H1 (cell line): ENCODE measurements around the gene NINJ2. TPM values are rescaled to one million over a fixed set of nuclear protein-coding genes. Genes with fewer than 3 reads are reported as not detected.

Experiments used
- CTCF ChIA-PET: fragments of 300-600 bp; sonication (Branson Sonifier 250); formaldehyde crosslinking; loops from one replicate; lab custom pipeline; 2021; ENCODE audit not compliant: partially characterized antibody; lab: Charles Lee
- POLR2A ChIA-PET: fragments of 300-600 bp; sonication (Branson Sonifier 250); formaldehyde crosslinking; loops from one replicate; lab custom pipeline; 2021; ENCODE audit warnings: inconsistent platforms; ENCODE audit not compliant: partially characterized antibody; lab: Charles Lee
- DNase-seq, 2 experiments: peaks; one replicate each; pipeline versions ENCODE4 v3.0.0 to v3.0.0-alpha.2; 2010 to 2022; ENCODE audit warnings: low spot score in 2 of 2, low read depth in 1 of 2, mixed read lengths in 1 of 2
- FAIRE-seq: peaks from 2 replicates; lab custom pipeline; 2011; peaks lifted over from hg19 to GRCh38; lab: Jason Lieb, UNC
- H2AFZ ChIP-seq: 2 replicates; pipeline ENCODE4 v1.8.1; 2012; ENCODE audit warnings: low read length, inconsistent platforms
- H2AK5ac ChIP-seq: 2 replicates; pipeline ENCODE4 v1.6.1; 2013; ENCODE audit warnings: low read depth, low read length
- H2BK120ac ChIP-seq: replicated peaks from 2 replicates; pipeline ENCODE3; 2013; ENCODE audit warnings: low read depth, low read length, inconsistent platforms
- H2BK12ac ChIP-seq: 2 replicates; pipeline ENCODE4 v1.6.1; 2013; ENCODE audit warnings: low read depth, low read length
- H2BK15ac ChIP-seq: 2 replicates; pipeline ENCODE4 v1.6.1; 2013; ENCODE audit warnings: low read length
- H2BK20ac ChIP-seq: 2 replicates; pipeline ENCODE4 v1.6.1; 2013; ENCODE audit warnings: low read length
- H2BK5ac ChIP-seq: 2 replicates; pipeline ENCODE4 v1.6.1; 2013; ENCODE audit warnings: low read depth, low read length
- H3K14ac ChIP-seq: 2 replicates; pipeline ENCODE4 v1.6.1; 2013; ENCODE audit warnings: inconsistent platforms; ENCODE audit not compliant: insufficient read length
- H3K18ac ChIP-seq: 2 replicates; pipeline ENCODE4 v1.6.1; 2013; ENCODE audit warnings: low read length; ENCODE audit errors: extremely low read depth
- H3K23ac ChIP-seq: 2 replicates; pipeline ENCODE4 v1.6.1; 2013; ENCODE audit warnings: inconsistent platforms; ENCODE audit not compliant: insufficient read length
- H3K23me2 ChIP-seq: 2 replicates; pipeline ENCODE4 v1.6.1; 2013; ENCODE audit warnings: low read depth, low read length
- H3K27ac ChIP-seq: 2 replicates; pipeline ENCODE4 v1.6.1; 2011; ENCODE audit warnings: low read depth, low read length, inconsistent platforms
- H3K27me3 ChIP-seq, 4 experiments: replicated peaks in 1 of 4; 1 replicate in 1 of 4; 2 replicates in 3 of 4; pipeline versions ENCODE4 v1.6.1 to v1.8.1; 2011 to 2013; ENCODE audit warnings: low read length in 3 of 4, mild to moderate bottlenecking in 3 of 4, inconsistent platforms in 2 of 4, mixed read lengths in 2 of 4, moderate library complexity in 1 of 4; ENCODE audit not compliant: control insufficient read depth in 3 of 4, insufficient read depth in 3 of 4; ENCODE audit errors: extremely low read depth in 1 of 4
- H3K36me3 ChIP-seq, 4 experiments: 2 replicates each; pipeline versions ENCODE4 v1.6.1 to v1.8.1; 2011 to 2013; ENCODE audit warnings: mild to moderate bottlenecking in 4 of 4, low read length in 3 of 4, moderate library complexity in 2 of 4, control low read depth in 1 of 4, inconsistent platforms in 1 of 4; ENCODE audit not compliant: insufficient read depth in 4 of 4, control insufficient read depth in 2 of 4
- H3K4ac ChIP-seq: replicated peaks from 2 replicates; pipeline ENCODE3; 2013; ENCODE audit warnings: low read length, low read depth, mixed read lengths, inconsistent platforms; ENCODE audit not compliant: insufficient read length
- H3K4me1 ChIP-seq, 4 experiments: replicated peaks in 1 of 4; 1 replicate in 1 of 4; 2 replicates in 3 of 4; pipeline versions ENCODE4 v1.6.1 to v1.8.1; 2011 to 2013; ENCODE audit warnings: low read length in 3 of 4, inconsistent platforms in 2 of 4, mixed read lengths in 1 of 4; ENCODE audit not compliant: insufficient read depth in 4 of 4, control insufficient read depth in 3 of 4
- H3K4me2 ChIP-seq, 2 experiments: 2 replicates each; pipeline versions ENCODE4 v1.6.1 to v1.8.1; 2011 to 2013; ENCODE audit warnings: low read depth in 2 of 2, low read length in 2 of 2, control low read depth in 1 of 2, inconsistent platforms in 1 of 2, mild to moderate bottlenecking in 1 of 2; ENCODE audit not compliant: insufficient read depth in 1 of 2
- H3K4me3 ChIP-seq, 4 experiments: fragments of 200-600, 300-600 bp in 1 of 4; sonication (generic), shearing (Covaris generic), sonication (Bioruptor Twin) in 1 of 4; 2 replicates each; pipeline versions ENCODE4 v1.5.1 to v1.8.1; 2011 to 2016; ENCODE audit warnings: low read length in 4 of 4, low read depth in 3 of 4, control low read depth in 2 of 4, inconsistent platforms in 2 of 4, mild to moderate bottlenecking in 2 of 4, mixed read lengths in 1 of 4, moderate library complexity in 1 of 4; ENCODE audit not compliant: insufficient read depth in 2 of 4; ENCODE audit errors: extremely low read depth in 1 of 4
- H3K56ac ChIP-seq: replicated peaks from 2 replicates; pipeline ENCODE3; 2013; ENCODE audit warnings: low read depth, mild to moderate bottlenecking, mixed read lengths, low read length, inconsistent platforms; ENCODE audit not compliant: insufficient read length
- H3K79me1 ChIP-seq: 2 replicates; pipeline ENCODE4 v1.6.1; 2013; ENCODE audit warnings: low read depth, low read length, control low read depth
- H3K79me2 ChIP-seq, 2 experiments: 2 replicates each; pipeline versions ENCODE4 v1.6.1 to v1.8.1; 2012 to 2013; ENCODE audit warnings: low read length in 2 of 2, mild to moderate bottlenecking in 2 of 2, inconsistent platforms in 1 of 2; ENCODE audit not compliant: insufficient read depth in 2 of 2, control insufficient read depth in 1 of 2
- H3K9ac ChIP-seq, 4 experiments: replicated peaks in 1 of 4; 1 replicate in 1 of 4; 2 replicates in 3 of 4; pipeline versions ENCODE4 v1.6.1 to v1.8.1; 2011 to 2013; ENCODE audit warnings: low read depth in 3 of 4, low read length in 3 of 4, control low read depth in 2 of 4, mild to moderate bottlenecking in 2 of 4, moderate library complexity in 2 of 4, inconsistent platforms in 1 of 4; ENCODE audit errors: extremely low read depth in 1 of 4
- H3K9me3 ChIP-seq, 2 experiments: 2 replicates each; pipeline versions ENCODE4 v1.6.1 to v1.8.1; 2012 to 2013; ENCODE audit warnings: mild to moderate bottlenecking in 2 of 2, moderate library complexity in 2 of 2, control low read depth in 1 of 2, inconsistent platforms in 1 of 2, low read depth in 1 of 2, low read length in 1 of 2, mixed read lengths in 1 of 2; ENCODE audit not compliant: insufficient read depth in 2 of 2
- H4K20me1 ChIP-seq, 2 experiments: replicated peaks in 1 of 2; 2 replicates each; pipeline versions ENCODE3 to v1.8.1; 2011 to 2013; ENCODE audit warnings: inconsistent platforms in 2 of 2, low read length in 2 of 2, mild to moderate bottlenecking in 1 of 2; ENCODE audit not compliant: insufficient read depth in 2 of 2, control insufficient read depth in 1 of 2
- H4K5ac ChIP-seq: 2 replicates; pipeline ENCODE4 v1.6.1; 2013; ENCODE audit warnings: low read length, low read depth, mixed read lengths, inconsistent platforms; ENCODE audit not compliant: insufficient read length
- H4K8ac ChIP-seq: 2 replicates; pipeline ENCODE4 v1.8.0; 2013; ENCODE audit warnings: mild to moderate bottlenecking, moderate library complexity, low read length, inconsistent platforms; ENCODE audit not compliant: insufficient read depth; ENCODE audit errors: extremely low read depth
- H4K91ac ChIP-seq: replicated peaks from 2 replicates; pipeline ENCODE3; 2013; ENCODE audit warnings: low read length, mixed read lengths, inconsistent platforms; ENCODE audit not compliant: insufficient read length
- BACH1 ChIP-seq: IDR thresholded peaks from 2 replicates; pipeline ENCODE4 v1.6.1; 2012; ENCODE audit warnings: low read length, improper control_type of control experiment
- BRCA1 ChIP-seq: IDR thresholded peaks from 2 replicates; pipeline ENCODE4 v1.6.1; 2012; ENCODE audit warnings: low read depth, low read length, improper control_type of control experiment
- CHD1 ChIP-seq: IDR thresholded peaks from 2 replicates; pipeline ENCODE4 v1.6.1; 2012; ENCODE audit warnings: low read depth, low read length, improper control_type of control experiment
- CREB1 ChIP-seq: IDR thresholded peaks from 2 replicates; pipeline ENCODE4 v1.6.1; 2012; ENCODE audit warnings: inconsistent platforms
- EP300 ChIP-seq, 2 experiments: IDR thresholded peaks; 1 replicate in 1 of 2; 2 replicates in 1 of 2; pipeline ENCODE4 v1.6.1; 2011 to 2012; ENCODE audit warnings: low read depth in 2 of 2, low read length in 2 of 2, mild to moderate bottlenecking in 2 of 2, borderline replicate concordance in 1 of 2, inconsistent platforms in 1 of 2, moderate library complexity in 1 of 2
- HDAC2 ChIP-seq, 2 experiments: fragments of 300-600 bp in 1 of 2; sonication (generic) in 1 of 2; IDR thresholded peaks; 2 replicates each; pipeline ENCODE4 v1.6.1; 2011 to 2012; ENCODE audit warnings: low read depth in 2 of 2, low read length in 2 of 2, mild to moderate bottlenecking in 2 of 2, moderate library complexity in 2 of 2, borderline replicate concordance in 1 of 2, inconsistent platforms in 1 of 2
- HDAC6 ChIP-seq: IDR thresholded peaks from one replicate; pipeline ENCODE4 v1.7.1; 2012; ENCODE audit warnings: low read depth, mild to moderate bottlenecking, inconsistent platforms, low read length, moderate library complexity
- KDM4A ChIP-seq: IDR thresholded peaks from one replicate; pipeline ENCODE4 v1.7.1; 2012; ENCODE audit warnings: low read depth, mild to moderate bottlenecking, moderate library complexity, low read length, inconsistent platforms; ENCODE audit not compliant: severe bottlenecking
- NANOG ChIP-seq: IDR thresholded peaks from 2 replicates; pipeline ENCODE4 v1.6.1; 2011; ENCODE audit warnings: low read length, low read depth, mild to moderate bottlenecking, inconsistent platforms; ENCODE audit not compliant: insufficient read depth, poor library complexity, severe bottlenecking
- POLR2AphosphoS5 ChIP-seq: IDR thresholded peaks from 2 replicates; pipeline ENCODE4 v1.6.1; 2011; ENCODE audit warnings: low read depth, low read length
- RFX5 ChIP-seq: IDR thresholded peaks from 2 replicates; pipeline ENCODE4 v1.6.1; 2011; ENCODE audit warnings: low read depth, low read length, improper control_type of control experiment, borderline replicate concordance
- RXRA ChIP-seq: IDR thresholded peaks from 2 replicates; pipeline ENCODE4 v1.6.1; 2011; ENCODE audit warnings: low read depth, mild to moderate bottlenecking, low read length, moderate library complexity; ENCODE audit not compliant: insufficient read depth
- SIN3A ChIP-seq, 2 experiments: IDR thresholded peaks in 1 of 2; conservative IDR thresholded peaks in 1 of 2; 2 replicates each; pipeline ENCODE4 v1.6.1; 2011 to 2012; ENCODE audit warnings: low read length in 2 of 2, improper control_type of control experiment in 1 of 2, low read depth in 1 of 2, mild to moderate bottlenecking in 1 of 2
- ZNF274 ChIP-seq: IDR thresholded peaks from 2 replicates; pipeline ENCODE4 v1.7.0; 2012; ENCODE audit warnings: low read length, borderline replicate concordance; ENCODE audit errors: extremely low read depth
- WGBS, 2 experiments: shearing (Covaris generic) in 1 of 2; methylation state at CpG; one replicate each; pipeline versions ENCODE4 v1.1.6 to v1.1.7; 2013 to 2015; ENCODE audit warnings: low lambda C conversion rate in 2 of 2, mixed read lengths in 2 of 2, inconsistent platforms in 1 of 2, low coverage in 1 of 2, missing lambda C conversion rate in 1 of 2; ENCODE audit not compliant: insufficient replicate concordance in 2 of 2, insufficient coverage in 1 of 2, insufficient read length in 1 of 2; ENCODE audit errors: extremely low coverage in 1 of 2, missing lambda C conversion rate in 1 of 2; 5-methylcytosine and 5-hydroxymethylcytosine counted together
- polyA plus RNA-seq, 7 experiments: library from polyadenylated mRNA; depleted of rRNA in 3 of 7; stranded (reverse) in 5 of 7; unstranded in 2 of 7; fragments of >200 nt in 5 of 7; fragments of 200-250 nt in 2 of 7; gene quantifications; 1 replicate in 5 of 7; 2 replicates in 1 of 7; 4 replicates in 1 of 7; pipeline versions ENCODE4 v1.2.1 to v1.2.3, GENCODE V29; 2011 to 2013; ENCODE audit warnings: missing spikeins in 2 of 7, mixed read lengths in 2 of 7
- total RNA-seq: library from RNA; stranded (reverse); fragmentation: NEBNext Ultra II Directional; extraction: Animal tissue kit (Norgen Biotek cat#: 25700); gene quantifications from 2 replicates; pipeline ENCODE4 v1.2.1, GENCODE V29; 2021

Gene NINJ2
- total and polyA plus RNA-seq, 2 of the 8 experiments (the other 6 are each of a cell fraction or from before 2014, with no cell fraction given), result 1.4 TPM; not detected in 1

DNA sequence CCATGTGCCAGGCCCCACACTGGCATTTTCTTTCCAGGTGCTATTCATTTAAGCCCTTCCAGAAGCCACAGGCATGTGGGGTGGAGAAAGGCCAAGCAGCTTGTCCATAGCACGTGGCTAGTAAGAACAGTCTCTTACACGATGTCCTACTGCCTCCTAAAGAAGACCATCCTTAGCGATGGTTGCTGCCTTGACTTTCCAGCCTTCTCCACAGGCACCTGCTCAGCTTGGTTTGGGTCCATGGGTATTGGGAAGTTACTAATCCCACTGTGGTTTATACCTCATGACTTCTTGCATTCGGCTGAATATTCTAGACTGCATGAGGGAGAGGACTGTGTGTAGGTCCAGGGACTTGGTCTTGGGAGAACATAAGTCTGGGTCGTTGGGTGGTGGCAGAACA, 49.2 kb downstream of the NINJ2 start:
- Histone ChIP-seq H3K4ac (no peak overlapping the region), H3K27me3 (no peaks in the 10 kb centered on the region), H4K8ac (no peak overlapping the region), H4K5ac (no peak overlapping the region), H2BK15ac (no peak overlapping the region), H3K9me3 (no peaks in the 10 kb centered on the region), H2BK120ac (no peak overlapping the region), H2BK5ac (no peak overlapping the region), H2AK5ac (no peak overlapping the region), H3K79me1 (no peaks in the 10 kb centered on the region), H3K4me1 (no peaks in the 10 kb centered on the region), H3K18ac (no peak overlapping the region), H3K56ac (no peak overlapping the region), H4K91ac (no peak overlapping the region), H2BK12ac (no peak overlapping the region), H4K20me1 (no peaks in the 10 kb centered on the region), H3K23ac (no peak overlapping the region), H3K4me2 (no peak overlapping the region), H3K23me2 (no peaks in the 10 kb centered on the region), H2AFZ (no peak overlapping the region), H3K36me3 (no peaks in the 10 kb centered on the region), H3K4me3 (no peak overlapping the region), H3K79me2 (no peaks in the 10 kb centered on the region), H3K9ac (no peak overlapping the region), H2BK20ac (no peak overlapping the region), H3K14ac (no peak overlapping the region), H3K27ac (no peak overlapping the region)
- no peak for TF ChIP-seq EP300 (IDR thresholded peaks at IDR 0.05; ENCODE audit: borderline replicate concordance in 1 of 2, low read depth in 2 of 2, low read length in 2 of 2)
- no peak for TF ChIP-seq BACH1
- no peak for TF ChIP-seq CHD1
- no peak for TF ChIP-seq RFX5
- TF ChIP-seq SIN3A (conservative IDR thresholded peaks at IDR 0.05 in 1 of 2, IDR thresholded peaks at IDR 0.05 in 1 of 2; ENCODE audit: low read depth in 1 of 2, low read length in 2 of 2), result no peak
- no peak for TF ChIP-seq ZNF274
- no peak for TF ChIP-seq HDAC6
- no peak for TF ChIP-seq CREB1
- TF ChIP-seq RXRA, result no peak
- no peak for TF ChIP-seq BRCA1
- no peak for TF ChIP-seq HDAC2 (IDR thresholded peaks at IDR 0.05; ENCODE audit: borderline replicate concordance in 1 of 2, low read depth in 2 of 2, low read length in 2 of 2)
- no peak for TF ChIP-seq POLR2AphosphoS5
- TF ChIP-seq NANOG, result no peak
- TF ChIP-seq KDM4A, result no peak
- no peak for DNase-seq
- FAIRE-seq, result no peak
- ChIA-PET POLR2A (interaction anchor here (0.5 to 1.5 kb wide), 5 partner anchors 10 to 139 kb away, joined by 3 to 5 read pairs (median 3); no protein-coding TSS in a partner anchor), CTCF (interaction anchor here (0.6 to 2.6 kb wide), 21 partner anchors 9 to 325 kb away, joined by 3 to 15 read pairs (median 4); partner anchors contain the start of gene NINJ2)
- 89% methylated on average over 5 of the region's 5 CpGs; no CpG with 5 or more reads in 1 of the 2 experiments for WGBS, 2 experiments
